CD4-positive, alpha-beta T cell treated with Interleukin-4 for 1 hour (primary cell): Measurements from ENCODE around the gene TREH.
"Not testable (repeated sequence)": the region's sequence is repeated elsewhere in the genome, so short reads cannot be mapped to it uniquely, and the experiment has no call there.

ENCODE experiments used
- DNase-seq, 2 donors: peaks; one replicate each; pipeline ENCODE4 v3.0.0-alpha.2; 2020 to 2022

TREH gene, protein sequence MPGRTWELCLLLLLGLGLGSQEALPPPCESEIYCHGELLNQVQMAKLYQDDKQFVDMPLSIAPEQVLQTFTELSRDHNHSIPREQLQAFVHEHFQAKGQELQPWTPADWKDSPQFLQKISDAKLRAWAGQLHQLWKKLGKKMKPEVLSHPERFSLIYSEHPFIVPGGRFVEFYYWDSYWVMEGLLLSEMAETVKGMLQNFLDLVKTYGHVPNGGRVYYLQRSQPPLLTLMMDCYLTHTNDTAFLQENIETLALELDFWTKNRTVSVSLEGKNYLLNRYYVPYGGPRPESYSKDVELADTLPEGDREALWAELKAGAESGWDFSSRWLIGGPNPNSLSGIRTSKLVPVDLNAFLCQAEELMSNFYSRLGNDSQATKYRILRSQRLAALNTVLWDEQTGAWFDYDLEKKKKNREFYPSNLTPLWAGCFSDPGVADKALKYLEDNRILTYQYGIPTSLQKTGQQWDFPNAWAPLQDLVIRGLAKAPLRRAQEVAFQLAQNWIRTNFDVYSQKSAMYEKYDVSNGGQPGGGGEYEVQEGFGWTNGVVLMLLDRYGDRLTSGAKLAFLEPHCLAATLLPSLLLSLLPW

DNA sequence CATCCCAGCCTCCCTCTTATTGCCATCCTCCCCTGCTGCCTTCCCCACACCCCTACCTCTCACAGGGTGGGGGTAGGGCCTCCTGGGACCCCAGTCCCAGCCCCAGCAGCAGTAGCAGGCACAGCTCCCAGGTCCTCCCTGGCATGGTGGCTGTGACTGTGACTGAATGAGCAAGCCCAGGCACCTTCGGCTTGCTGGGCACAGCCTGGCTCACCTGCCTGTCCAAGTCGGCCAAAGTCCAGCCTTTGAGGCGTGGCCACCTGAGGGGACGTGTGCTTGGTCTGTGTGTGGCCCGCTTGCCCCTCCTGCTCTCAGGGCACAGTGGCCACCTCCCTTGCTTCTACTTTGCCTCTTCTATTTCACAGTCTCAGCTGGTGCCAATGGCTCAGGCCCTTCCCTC, at the start of gene TREH:
Gene TREH (minus strand): TSS at position 168 of the 400 bp plus-strand sequence. CDS start 23 bp downstream, at position 145.
- DNase-seq: no peak

DNA sequence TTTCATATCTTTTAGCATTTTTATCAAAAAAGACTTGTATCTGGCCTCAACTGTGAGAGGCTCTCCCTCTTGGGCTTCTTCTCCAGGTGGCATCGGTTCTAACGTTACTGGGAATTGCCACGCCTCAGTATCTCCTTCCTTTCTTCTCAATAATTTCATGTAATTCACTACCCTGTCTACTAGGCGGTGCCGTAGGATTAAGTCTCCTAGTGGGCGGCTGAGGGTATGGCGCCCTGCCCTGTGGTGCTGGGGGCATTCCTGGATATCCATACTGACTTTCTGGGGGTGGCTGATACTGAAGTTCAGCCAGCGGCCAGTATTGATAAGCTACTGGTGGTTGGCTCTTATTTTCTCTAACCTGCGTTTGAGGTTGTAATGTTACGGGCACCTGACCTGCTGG, 48.7 kb upstream of the TREH start:
- DNase-seq: not testable (repeated sequence)

DNA sequence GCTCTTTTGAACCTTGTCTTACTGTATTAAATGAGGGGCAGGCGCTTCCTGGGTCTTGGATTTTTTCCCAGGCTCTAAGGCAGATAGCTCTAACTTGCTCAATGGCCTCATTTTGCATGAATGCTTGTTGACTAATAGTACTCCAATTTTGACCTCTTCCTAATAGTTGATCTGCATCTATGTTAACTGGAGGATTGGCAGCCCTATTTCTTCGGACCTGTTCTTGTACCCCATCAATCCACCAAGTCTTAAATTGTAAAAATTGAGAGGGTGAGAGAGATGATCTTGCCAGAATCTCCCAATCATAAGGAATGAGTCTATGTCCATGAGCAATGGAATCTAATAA, 48.2 kb upstream of the TREH start:
- DNase-seq: not testable (repeated sequence)

DNA sequence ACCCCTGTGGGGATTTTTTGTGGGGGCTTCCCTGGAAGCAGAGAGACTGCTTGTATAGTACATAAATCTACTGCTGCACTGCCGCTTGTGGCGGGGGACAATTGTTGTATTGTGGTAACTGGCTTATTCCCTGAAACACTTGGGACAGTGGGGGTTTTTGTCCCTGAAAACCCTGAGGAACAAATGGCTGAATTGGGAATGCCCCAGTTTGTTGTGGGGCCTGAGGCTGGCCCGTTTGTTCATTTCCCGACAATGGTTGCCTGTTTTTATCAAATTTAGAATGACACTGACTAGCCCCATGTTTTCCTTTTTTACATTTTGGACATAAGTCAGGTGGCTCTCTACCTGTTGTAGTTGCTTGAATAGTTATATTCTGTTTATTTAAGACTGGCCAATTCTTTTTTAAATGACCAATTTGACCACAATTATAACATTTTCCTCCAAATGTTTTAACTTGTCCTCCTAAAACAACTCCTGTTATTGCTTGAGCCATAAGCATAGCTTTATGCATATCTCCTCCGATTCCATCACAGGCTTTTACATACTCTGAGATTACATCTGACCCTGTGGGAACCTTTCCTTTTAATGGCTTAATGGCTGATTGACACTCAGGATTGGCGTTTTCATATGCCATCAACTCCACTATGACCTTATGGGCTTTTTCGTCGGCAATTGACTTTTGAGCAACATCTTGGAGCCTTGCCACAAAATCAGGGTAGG, 47.7 kb upstream of the TREH start:
- DNase-seq: not testable (repeated sequence)

DNA sequence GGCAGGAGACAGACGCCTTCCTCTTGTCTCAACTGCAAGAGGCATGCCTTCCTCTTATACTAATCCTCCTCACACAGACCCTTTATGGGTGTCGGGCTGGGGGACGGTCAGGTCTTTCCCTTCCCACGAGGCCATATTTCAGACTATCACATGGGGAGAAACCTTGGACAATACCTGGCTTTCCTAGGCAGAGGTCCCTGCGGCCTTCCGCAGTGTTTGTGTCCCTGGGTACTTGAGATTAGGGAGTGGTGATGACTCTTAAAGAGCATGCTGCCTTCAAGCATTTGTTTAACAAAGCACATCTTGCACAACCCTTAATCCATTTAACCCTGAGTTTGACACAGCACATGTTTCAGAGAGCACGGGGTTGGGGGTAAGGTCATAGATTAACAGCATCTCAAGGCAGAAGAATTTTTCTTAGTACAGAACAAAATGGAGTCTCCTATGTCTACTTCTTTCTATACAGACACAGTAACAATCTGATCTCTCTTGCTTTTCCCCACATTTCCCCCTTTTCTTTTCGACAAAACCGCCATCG, 42.1 kb upstream of the TREH start:
- not testable (repeated sequence) for DNase-seq

DNA sequence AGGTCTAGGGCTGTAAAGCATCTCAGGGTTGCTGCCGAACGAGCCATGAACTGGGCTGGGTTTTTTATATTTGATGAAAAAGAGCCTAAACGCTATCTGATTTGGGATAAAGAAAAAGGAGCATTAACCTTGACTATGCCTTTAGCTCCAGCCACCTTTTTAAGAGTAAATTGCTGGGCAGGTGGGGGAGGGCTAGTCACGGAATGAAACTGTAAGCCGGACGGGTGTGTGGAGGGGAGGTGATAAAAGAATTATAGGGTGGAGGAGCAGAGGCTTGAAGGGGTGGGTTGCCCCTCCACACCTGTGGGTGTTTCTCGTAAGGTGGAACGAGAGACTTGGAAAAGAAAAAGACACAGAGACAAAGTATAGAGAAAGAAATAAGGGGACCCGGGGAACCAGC, 41.3 kb upstream of the TREH start:
- not testable (repeated sequence) for DNase-seq

DNA sequence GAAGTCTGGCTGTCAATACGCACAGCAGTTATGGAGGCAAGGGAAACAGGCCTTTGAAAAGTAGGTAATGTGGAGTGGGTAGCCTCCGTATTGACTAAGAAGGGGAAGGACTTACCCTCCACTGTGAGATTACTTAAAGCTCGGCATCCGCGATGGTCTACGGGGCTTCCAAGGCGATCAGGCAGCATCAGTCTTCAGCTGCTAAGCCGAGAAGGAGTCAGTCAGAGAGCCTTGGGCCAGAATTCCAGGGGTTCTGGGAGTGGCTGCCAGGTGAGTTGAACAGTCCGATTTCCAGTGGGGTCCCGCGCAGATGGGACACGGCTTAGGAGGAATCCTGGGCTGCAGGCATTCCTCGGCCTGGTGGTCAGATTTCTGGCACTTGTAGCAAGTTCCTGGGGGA, 40.6 kb upstream of the TREH start:
- DNase-seq: not testable (repeated sequence)

DNA sequence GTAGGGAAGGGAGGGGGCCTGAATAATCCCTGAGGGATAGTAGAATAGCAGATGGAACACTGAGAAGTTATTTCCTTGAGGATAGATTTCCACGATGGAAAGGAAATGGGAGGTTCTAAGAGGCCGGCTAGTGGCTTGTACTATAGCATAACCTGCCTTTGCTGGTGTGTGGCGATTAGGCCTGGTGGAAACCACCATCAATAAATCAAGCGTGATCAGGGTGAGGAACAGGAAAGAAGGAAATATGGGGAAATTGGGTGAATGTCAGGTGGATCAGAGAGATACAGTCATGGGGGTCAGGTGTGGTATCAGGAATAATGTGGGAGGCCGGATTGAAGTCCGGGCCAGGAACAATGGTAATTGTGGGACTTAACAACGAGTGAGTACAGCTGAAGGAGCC, 39.1 kb upstream of the TREH start:
- not testable (repeated sequence) for DNase-seq

DNA sequence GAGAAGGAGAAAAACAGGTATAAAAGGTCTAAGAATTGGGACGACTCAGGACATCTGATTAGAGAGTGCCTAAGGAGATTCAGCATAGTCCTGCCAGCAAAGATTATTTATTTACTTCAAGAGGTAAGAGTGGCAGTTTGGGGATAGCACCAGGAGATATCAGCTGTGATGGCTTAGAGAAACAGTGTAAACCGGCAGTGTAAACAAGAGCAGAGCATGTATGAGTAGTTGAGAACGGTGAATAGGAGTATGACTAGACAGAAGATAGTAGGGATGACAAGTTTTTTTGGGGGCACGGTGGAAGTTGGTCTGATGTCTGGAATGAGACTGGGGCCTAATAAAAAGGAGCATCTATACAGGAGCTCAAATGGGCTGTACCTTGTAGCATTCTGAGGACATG, 38.3 kb upstream of the TREH start:
- not testable (repeated sequence) for DNase-seq

DNA sequence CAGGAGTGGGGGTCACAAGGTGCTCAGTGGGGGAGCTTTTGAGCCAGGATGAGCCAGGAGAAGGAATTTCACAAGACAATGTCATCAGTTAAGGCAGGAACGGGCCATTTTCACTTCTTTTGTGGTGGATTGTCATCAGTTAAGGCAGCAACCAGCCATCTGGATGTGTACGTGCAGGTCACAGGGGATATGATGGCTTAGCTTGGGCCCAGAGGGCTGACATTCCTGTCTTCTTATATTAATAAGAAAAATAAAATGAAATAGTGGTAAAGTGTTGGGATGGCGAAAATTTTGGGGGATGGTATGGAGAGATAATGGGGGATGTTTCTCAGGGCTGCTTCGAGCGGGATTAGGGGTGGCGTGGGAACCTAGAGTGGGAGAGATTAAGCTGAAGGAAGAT, 37.8 kb upstream of the TREH start:
- DNase-seq: not testable (repeated sequence)

DNA sequence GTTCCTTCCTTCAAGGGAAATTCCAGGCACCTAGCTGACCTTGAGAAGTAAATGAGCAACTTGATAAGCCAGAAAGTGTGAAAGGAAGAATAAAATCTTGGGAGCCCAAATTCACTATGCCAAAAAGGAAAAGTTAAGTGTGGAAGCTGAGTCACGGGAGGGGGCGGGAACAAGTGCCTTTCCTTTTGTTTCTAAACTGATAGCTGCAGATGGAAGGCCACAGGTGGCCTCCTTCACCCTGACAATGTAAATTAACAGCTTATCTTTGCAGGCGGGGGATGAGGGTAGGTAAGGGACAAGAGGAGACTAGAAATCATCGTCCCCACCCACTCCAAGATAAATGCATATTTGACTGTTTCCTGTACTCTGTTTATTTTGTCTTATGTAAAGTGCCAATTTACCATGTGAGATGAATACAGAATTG, 36.4 kb upstream of the TREH start:
- DNase-seq: no peak

DNA sequence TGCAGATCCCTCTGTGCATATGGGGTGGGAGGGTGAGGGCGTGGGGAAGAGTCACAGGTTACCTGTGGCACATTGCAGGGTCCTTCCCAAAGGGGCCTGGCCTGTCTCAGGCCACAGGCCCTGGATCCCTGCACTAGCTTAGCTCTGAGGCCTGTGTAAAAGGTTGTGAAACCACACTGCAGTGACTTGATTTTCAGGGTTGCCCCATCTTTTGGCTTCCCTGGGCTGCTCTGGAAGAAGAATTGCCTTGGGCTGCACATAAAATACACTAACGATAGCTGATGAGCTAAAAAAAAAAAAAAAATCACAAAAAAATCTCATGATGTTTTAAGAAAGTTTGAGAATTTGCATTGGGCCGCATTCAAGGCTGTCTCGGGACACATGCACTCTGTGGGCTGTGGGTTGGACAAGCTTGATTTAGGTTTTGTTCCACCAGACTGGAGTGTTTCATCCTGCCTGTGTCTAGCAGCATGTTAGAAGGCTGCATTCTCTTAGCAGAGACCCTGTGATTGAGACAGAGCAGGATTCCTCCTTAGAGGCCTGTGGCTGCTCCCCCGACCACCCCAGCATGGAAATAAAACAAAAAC, 35.9 kb upstream of the TREH start:
- DNase-seq: no peak

DNA sequence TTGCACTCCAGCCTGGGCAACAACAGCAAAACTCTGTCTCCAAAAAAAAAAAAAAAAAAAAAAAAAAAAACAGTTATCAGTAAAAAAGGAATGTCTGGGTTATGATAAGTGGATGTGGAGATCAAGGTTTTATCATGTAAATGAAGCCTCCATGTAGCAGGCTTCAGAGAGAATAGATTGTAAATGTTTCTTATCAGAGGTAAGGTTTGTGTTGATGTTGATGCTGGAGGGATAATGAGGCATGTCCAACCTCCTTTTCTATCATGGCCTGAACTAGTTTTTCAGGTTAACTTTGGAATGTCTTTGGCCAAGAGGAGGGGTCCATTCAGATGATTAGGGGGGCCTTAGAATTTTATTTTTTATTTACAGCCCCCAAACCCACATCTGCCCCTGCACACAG, 35.4 kb upstream of the TREH start:
- DNase-seq: no peak

DNA sequence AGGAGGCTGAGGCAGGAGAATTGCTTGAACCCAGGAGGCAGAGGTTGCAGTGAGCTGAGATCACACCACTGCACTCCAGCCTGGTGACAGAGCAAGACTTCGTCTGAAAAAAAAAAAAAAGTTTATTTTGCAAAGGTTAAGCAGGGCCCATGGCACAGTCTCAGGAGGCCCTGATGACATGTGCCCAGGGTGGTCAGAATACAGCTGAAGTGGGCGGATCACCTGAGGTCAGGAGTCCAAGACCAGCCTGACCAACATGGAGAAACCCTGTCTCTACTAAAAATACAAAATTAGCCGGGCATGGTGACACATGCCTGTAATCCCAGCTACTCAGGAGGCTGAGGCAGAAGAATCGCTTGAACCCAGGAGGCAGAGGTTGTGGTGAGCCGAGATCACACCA, 35.0 kb upstream of the TREH start:
- DNase-seq: not testable (repeated sequence)

DNA sequence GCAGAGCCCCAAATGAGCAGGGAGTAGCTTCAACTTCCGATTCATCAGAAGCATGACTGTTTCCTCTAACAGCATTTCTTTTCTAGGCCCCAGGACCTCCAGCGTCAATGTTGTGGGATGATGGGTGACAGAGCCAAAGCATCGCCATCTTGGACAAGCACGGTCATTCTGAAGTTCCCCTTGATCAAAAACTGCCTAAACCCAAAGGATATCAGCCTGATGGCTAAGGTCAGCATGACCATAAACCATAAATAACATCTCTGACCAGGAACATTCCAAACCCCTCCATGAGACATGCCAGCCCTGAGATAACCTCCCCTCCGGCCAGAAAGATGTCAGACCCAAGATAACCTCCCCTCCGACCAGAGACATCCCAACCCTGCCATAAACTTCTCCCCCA, 28.8 kb upstream of the TREH start:
- DNase-seq: no peak

DNA sequence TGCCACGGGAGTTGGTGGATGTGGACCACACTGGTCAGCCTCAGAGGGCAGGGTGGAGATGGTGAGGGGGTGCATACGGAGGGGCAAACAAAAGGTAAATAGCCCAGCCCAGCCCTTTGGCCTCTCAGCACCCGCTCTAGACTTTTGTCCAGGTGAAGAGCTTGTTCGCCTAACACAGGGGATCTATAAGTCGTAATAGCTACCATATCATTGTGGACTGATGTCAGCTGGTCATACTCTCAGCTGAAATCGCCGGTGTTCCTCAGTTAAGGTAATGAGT, 27.0 kb upstream of the TREH start:
- no peak for DNase-seq

DNA sequence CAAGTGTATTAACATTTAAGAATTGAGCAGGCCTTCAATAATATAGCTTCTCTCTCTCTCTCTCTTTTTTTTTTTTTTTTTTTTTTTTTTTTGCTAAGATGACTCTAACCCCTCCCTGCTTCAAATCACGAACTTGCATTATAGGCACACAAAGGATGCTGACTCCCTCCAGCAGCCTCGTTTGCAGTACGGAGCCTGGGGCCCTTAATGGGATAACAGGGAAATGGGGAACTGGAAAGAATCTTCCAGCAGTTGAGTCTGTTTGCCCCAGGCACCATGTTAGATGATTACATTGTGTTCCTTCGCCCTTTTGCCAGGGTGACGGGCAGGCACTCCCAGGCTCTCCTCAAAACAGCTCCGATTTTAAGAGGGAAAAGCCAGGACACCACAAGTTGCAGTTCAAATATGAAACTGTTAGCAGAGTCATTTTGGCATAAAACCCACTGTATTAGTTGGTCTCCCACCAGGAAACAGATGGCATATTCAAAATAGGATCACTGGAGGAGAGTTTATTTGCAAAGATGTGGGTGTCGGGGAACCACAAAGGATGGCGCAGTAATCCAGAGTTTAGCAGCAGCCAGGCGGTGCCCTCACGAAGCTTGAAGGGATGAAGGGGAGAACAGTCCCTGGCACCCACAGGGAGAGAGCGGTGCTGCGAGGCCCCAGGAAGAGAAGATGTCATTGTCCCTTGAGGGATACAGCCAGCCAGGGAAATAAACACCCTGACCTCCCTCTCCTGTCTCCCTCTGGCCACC, 26.5 kb upstream of the TREH start:
- DNase-seq: no peak

DNA sequence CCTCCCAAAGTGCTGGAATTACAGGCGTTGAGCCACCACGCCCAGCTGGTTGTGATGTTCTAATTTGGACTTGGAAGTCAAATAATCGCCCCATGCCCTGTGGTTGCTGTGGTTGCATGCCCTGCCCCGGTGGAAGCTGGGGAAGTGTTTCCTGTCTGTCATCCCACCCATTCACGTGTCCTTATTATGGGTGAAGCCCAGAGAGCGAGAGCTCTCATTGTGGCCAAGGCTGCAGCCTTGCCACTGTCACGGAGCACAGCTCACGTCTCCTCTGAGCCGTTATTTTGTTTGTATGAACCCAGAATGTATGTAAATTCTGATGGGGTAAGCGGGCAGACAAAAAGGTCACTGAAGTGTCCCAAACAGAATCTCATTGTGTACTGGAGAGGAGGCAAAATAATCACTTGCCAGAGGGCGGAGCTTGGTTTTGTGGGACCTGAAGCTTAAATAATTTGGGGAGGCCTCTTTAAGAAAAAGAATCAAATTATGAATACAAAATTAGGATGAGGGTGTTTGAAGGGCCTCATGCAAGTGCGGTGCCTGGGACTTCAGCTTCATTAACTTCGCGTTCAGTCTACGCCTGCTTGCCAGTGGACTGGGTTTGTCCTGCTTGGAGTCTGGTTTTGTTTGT, 25.8 kb upstream of the TREH start:
- peak; percentile 52 to 63 for DNase-seq

DNA sequence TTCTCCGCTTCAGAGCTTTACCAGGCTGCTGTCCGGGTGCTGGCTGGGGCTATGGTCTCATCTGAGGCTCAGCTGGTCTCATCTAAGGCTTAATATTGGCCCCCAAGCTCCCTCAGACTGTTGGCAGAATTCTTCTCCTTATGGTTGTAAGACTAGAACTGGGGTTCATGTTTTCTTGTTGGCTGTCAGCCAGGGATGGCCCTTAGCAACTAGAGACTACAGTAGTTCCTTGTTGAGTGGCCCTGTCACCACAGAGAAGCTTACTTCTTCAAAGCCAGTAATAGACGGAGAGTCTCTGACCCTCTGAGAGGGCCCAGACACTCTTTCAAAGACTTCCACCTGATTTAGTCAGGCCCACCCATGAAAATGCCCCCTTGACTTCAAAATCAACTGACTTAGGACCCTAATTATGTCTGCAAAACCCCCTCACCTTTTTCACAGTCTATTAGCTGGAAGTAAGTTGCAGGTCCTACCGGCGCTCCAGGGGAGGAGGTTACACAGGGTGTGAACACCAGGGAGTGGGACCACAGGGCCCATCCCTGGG, 24.2 kb upstream of the TREH start:
- peak in 1 of 2 donors; percentile 43 for DNase-seq

DNA sequence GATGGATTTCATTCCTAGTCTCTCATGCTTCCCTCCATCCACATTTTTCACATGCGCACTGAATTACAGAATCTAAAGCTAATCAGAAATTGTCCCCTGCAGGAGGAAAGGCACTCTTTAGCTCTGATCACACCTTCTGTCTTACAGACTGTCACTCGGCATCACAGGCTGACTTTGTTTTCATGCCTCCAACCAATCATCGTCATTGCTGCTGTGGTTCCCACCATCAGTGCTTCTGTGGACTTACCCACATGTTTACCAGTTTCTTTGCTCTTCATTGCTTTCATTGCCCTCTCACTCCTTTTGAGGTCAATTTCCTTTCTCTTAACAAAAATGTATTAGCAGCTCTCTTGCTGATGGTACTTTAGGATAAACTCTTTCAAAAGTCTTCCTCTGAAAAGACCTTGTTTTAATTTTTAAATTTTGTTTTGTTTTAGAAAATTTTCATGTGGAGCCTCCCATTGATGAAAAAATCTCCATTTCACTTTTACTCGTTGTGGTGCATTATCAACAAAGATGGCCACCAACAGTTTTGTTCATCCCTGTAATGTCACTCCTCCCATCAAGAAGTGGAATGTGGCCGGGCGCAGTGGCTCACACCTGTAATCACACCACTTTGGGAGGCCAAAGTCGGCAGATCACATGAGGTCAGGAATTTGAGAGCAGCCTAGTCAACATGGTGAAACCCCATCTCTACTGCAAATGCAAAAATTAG, 20.2 kb upstream of the TREH start:
- peak; percentile 84 to 86 for DNase-seq

DNA sequence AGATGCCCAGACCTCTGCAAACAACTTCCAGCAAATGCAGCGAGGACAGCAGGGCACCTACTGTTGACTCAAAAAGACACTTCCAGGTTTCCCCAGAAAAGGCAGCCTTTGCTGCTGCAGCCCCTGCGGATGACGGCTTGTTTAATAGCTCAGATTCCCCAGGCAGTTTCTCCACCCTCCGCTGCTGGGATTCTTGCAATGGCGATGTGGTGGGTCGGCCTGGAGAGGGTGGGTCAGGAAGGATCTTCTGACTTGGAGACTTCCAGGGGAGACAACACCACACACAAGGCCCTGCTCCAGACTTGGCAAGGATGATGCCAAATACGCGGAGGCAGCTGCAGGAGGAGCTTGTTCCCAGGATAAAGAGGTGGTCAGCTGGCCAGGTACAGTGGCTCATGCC, 17.9 kb upstream of the TREH start:
- DNase-seq: no peak
